ENCODE measurements around the gene FXYD5. TPM values are rescaled to one million over a fixed set of nuclear protein-coding genes. Genes with fewer than 3 reads are reported as not detected.

Gene FXYD5
- total and polyA plus RNA-seq, 7 donors = 18.5 to 102 (median 27.0) TPM

DNA sequence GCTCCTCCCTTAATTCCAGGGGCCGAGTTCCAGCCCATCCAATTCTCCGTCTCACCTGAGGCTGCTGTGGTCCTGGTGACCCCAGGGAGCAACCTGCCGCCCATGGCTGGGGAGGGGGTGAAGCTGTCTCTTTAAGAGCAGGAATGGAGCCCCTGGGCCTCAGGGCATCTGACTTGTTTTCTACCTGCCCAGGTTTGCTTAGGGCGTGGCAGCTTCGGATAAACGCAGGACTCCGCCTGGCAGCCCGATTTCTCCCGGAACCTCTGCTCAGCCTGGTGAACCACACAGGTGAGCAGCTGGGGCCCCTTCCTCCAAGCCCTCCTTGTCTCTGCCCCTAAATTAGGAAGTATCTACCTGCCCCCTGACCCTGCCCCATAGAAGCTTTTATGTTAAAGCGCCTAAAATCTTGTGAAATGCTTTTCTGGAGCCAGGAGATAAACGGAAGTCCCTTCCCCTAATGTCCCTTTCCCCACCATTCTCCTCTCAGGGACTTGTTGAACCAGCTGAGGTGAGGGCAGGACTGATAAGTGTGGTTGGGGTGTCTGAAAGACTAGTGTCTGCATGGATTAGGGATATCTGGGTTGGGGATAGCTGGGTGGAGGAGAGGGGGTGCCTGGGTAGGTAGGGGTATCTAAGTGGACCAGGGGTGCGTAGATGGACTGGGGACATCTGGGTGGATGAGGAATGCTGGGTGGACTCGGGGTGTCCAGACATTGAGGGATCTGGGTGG, 38.3 kb upstream of the FXYD5 start:
- Histone ChIP-seq H3K27me3 (peaks cover 0 to 5% (median 0%) of the 10 kb centered on the region in 3 donors), H3K36me3 (no peaks in the 10 kb centered on the region), H3K27ac (peak overlapping the region; percentile 55 to 67 (median 61)), H3K4me1 (peaks cover 0 to 10% (median 9%) of the 10 kb centered on the region in 4 donors), H3K9me3 (no peaks in the 10 kb centered on the region), H3K4me3 (peak overlapping the region in 3 of 4 donors; percentile 27 to 31 (median 30))
- WGBS, 2 donors = 13 to 68% methylated on average over 13 of the region's 13 CpGs
- no peak for DNase-seq
- intact Hi-C loops (cut with DNase I) = no loop called here
- TF ChIP-seq POLR2AphosphoS5 (IDR thresholded peaks at IDR 0.05) (no peak), POLR2A (IDR thresholded peaks at IDR 0.05) (peak in 1 of 2 donors; percentile 35), EP300 (IDR thresholded peaks at IDR 0.05) (no peak)
- TF ChIP-seq, protein P1, sequence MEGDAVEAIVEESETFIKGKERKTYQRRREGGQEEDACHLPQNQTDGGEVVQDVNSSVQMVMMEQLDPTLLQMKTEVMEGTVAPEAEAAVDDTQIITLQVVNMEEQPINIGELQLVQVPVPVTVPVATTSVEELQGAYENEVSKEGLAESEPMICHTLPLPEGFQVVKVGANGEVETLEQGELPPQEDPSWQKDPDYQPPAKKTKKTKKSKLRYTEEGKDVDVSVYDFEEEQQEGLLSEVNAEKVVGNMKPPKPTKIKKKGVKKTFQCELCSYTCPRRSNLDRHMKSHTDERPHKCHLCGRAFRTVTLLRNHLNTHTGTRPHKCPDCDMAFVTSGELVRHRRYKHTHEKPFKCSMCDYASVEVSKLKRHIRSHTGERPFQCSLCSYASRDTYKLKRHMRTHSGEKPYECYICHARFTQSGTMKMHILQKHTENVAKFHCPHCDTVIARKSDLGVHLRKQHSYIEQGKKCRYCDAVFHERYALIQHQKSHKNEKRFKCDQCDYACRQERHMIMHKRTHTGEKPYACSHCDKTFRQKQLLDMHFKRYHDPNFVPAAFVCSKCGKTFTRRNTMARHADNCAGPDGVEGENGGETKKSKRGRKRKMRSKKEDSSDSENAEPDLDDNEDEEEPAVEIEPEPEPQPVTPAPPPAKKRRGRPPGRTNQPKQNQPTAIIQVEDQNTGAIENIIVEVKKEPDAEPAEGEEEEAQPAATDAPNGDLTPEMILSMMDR (IDR thresholded peaks at IDR 0.05) = no peak

DNA sequence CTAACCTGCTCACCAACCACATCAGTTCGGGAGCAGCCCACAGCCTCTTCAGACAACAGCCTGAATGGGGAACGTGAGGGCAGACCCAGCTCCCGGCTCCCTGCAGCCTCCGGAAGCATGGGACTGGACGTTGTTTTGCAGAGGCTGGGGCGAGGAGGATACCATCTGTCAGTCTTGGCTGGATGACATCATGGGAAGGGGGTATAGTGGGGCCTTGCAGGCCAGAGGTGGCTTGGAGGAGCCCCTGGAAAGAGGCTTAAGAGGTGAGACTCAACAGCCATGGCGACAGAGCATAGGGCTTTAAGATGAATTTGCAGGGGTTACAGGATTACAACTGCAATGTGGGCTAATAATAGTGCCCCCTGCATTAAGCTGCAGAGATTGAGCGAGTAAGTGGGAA, 37.4 kb upstream of the FXYD5 start:
- Histone ChIP-seq H3K27ac (peak overlapping the region in 3 of 4 donors; percentile 55 to 67 (median 65)), H3K4me3 (peak overlapping the region in 3 of 4 donors; percentile 27 to 31 (median 30)), H3K36me3 (no peaks in the 10 kb centered on the region), H3K9me3 (no peaks in the 10 kb centered on the region), H3K4me1 (peaks cover 0 to 10% (median 9%) of the 10 kb centered on the region in 4 donors), H3K27me3 (peaks cover 0 to 5% (median 0%) of the 10 kb centered on the region in 3 donors)
- whole genome bisulfite sequencing, 2 donors = 12 to 47% methylated on average over 8 of the region's 8 CpGs
- intact Hi-C loops (cut with DNase I) = no loop called here
- no peak for DNase-seq
- TF ChIP-seq EP300 (IDR thresholded peaks at IDR 0.05) (no peak), POLR2AphosphoS5 (IDR thresholded peaks at IDR 0.05) (peak in 1 of 4 donors; percentile 38)

DNA sequence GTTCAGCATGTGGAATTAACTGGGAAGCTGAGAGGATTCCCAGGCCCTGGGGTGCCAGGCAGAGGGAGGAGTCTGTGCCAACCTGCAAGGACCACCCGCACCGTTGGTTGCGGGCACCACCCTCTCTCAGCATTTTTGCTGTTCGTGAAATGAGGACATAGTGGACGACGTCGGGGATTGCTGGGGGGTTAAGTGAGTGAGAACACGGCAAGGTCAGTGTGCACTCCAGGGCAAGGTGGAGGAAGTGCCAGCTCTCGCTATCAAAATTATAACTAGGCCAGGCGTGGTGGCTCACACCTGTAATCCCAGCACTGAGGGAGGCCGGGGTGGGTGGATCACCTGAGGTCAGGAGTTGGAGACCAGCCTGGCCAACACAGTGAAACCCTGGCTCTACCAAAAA, 36.7 kb upstream of the FXYD5 start:
- peaks cover 0 to 14% (median 9%) of the 10 kb centered on the region in 4 donors for H3K4me1 ChIP-seq
- DNase-seq = no peak
- H3K4me3 ChIP-seq = peak overlapping the region in 1 of 4 donors; percentile 30
- TF ChIP-seq EP300 (IDR thresholded peaks at IDR 0.05) (no peak), POLR2AphosphoS5 (IDR thresholded peaks at IDR 0.05) (no peak), POLR2A (IDR thresholded peaks at IDR 0.05) (no peak)
- TF ChIP-seq, protein P1 (IDR thresholded peaks at IDR 0.05) = no peak
- no peaks in the 10 kb centered on the region for H3K9me3 ChIP-seq
- intact Hi-C loops (cut with DNase I) = no loop called here
- H3K36me3 ChIP-seq = no peaks in the 10 kb centered on the region
- peak overlapping the region in 3 of 4 donors; percentile 46 to 67 (median 65) for H3K27ac ChIP-seq
- H3K27me3 ChIP-seq = peaks cover 0 to 5% (median 0%) of the 10 kb centered on the region in 3 donors
- 18 to 68% methylated on average over 11 of the region's 11 CpGs for WGBS, 2 donors

GRCh38 chr19:35118268-35119020, 36.1 kb upstream of the FXYD5 start:
- WGBS, 2 donors = 42 to 61% methylated on average over 13 of the region's 13 CpGs
- no peaks in the 10 kb centered on the region for H3K9me3 ChIP-seq
- H3K27ac ChIP-seq = peak overlapping the region; percentile 37 to 67 (median 58)
- peaks cover 0 to 5% (median 0%) of the 10 kb centered on the region in 3 donors for H3K27me3 ChIP-seq
- TF ChIP-seq, protein P1 (IDR thresholded peaks at IDR 0.05) = no peak
- TF ChIP-seq POLR2AphosphoS5 (IDR thresholded peaks at IDR 0.05) = peak in 2 of 4 donors; percentile 54 to 56
- TF ChIP-seq POLR2A (IDR thresholded peaks at IDR 0.05) = peak in 1 of 2 donors; percentile 27
- H3K4me1 ChIP-seq = peaks cover 0 to 16% (median 10%) of the 10 kb centered on the region in 4 donors
- H3K4me3 ChIP-seq = peak overlapping the region in 2 of 4 donors; percentile 18 to 20
- intact Hi-C loops (cut with DNase I) = no loop called here
- no peaks in the 10 kb centered on the region for H3K36me3 ChIP-seq
- DNase-seq = no peak

- Histone ChIP-seq H3K4me3 (peak overlapping the region in 2 of 4 donors; percentile 18 to 20), H3K27me3 (peaks cover 0 to 5% (median 0%) of the 10 kb centered on the region in 3 donors), H3K9me3 (no peaks in the 10 kb centered on the region), H3K4me1 (peaks cover 0 to 19% (median 13%) of the 10 kb centered on the region in 4 donors), H3K27ac (peak overlapping the region; percentile 37 to 67 (median 58)), H3K36me3 (no peaks in the 10 kb centered on the region)
- no peak for DNase-seq
- intact Hi-C loops (cut with DNase I) = no loop called here
- TF ChIP-seq POLR2AphosphoS5 (IDR thresholded peaks at IDR 0.05) (no peak), POLR2A (IDR thresholded peaks at IDR 0.05) (no peak), EP300 (IDR thresholded peaks at IDR 0.05) (no peak)
- TF ChIP-seq, protein P1 (IDR thresholded peaks at IDR 0.05) = no peak
- 48 to 59% methylated on average over 14 of the region's 14 CpGs for WGBS, 2 donors
Measured at GRCh38 chr19:35119091-35119490, 35.4 kb upstream of the FXYD5 start.
